Neural progenitor cell (in vitro differentiated cells): ENCODE measurements around the gene B3GNT2. TPM values are rescaled to one million over a fixed set of nuclear protein-coding genes. Genes with fewer than 3 reads are reported as not detected.

Source experiments
- DNase-seq: peaks from one replicate; pipeline ENCODE4 v3.0.0-alpha.2; 2016; ENCODE audit warnings: low spot score
- H2AFZ ChIP-seq: fragments of 200-600 bp; sonication (generic); replicated peaks from 2 replicates; pipeline ENCODE4 v1.6.1; 2016; ENCODE audit warnings: antibody characterized with exemption
- H3F3A ChIP-seq: fragments of 200-600 bp; sonication (generic); 2 replicates; pipeline ENCODE4 v1.6.1; 2016; ENCODE audit warnings: antibody characterized with exemption, low read depth
- H3K27ac ChIP-seq: fragments of 200-600 bp; sonication (generic); 2 replicates; pipeline ENCODE4 v1.5.1; 2016; ENCODE audit warnings: mild to moderate bottlenecking
- H3K27me3 ChIP-seq: fragments of 200-600 bp; sonication (generic); 2 replicates; pipeline ENCODE4 v1.6.1; 2016; ENCODE audit warnings: mild to moderate bottlenecking, moderate library complexity
- H3K36me3 ChIP-seq: fragments of 200-600 bp; sonication (generic); 2 replicates; pipeline ENCODE4 v1.5.1; 2016
- H3K4me1 ChIP-seq: fragments of 200-600 bp; sonication (generic); 2 replicates; pipeline ENCODE4 v1.6.1; 2016; ENCODE audit warnings: mixed run types
- H3K4me2 ChIP-seq: fragments of 200-600 bp; sonication (generic); 2 replicates; pipeline ENCODE4 v1.6.1; 2016
- H3K4me3 ChIP-seq: fragments of 200-600 bp; sonication (generic); 2 replicates; pipeline ENCODE4 v1.5.1; 2016
- H3K79me2 ChIP-seq: fragments of 200-600 bp; sonication (generic); 2 replicates; pipeline ENCODE4 v1.6.1; 2016; ENCODE audit warnings: low read depth
- H3K9ac ChIP-seq: fragments of 200-600 bp; sonication (generic); 2 replicates; pipeline ENCODE4 v1.6.1; 2016
- H3K9me3 ChIP-seq: fragments of 200-600 bp; sonication (generic); 2 replicates; pipeline ENCODE4 v1.5.1; 2016; ENCODE audit warnings: low read depth
- H4K20me1 ChIP-seq: fragments of 200-600 bp; sonication (generic); 2 replicates; pipeline ENCODE4 v1.6.1; 2016; ENCODE audit warnings: low read depth
- H3K27ac Mint-ChIP-seq: 3 replicates; pipeline ENCODE4 v1.8.0; 2021; ENCODE audit warnings: mixed read lengths
- H3K27me3 Mint-ChIP-seq: 2 replicates; pipeline ENCODE4 v1.8.0; 2022; ENCODE audit warnings: low read depth, mild to moderate bottlenecking, inconsistent platforms, moderate library complexity, mixed read lengths; ENCODE audit not compliant: insufficient read depth
- H3K36me3 Mint-ChIP-seq: 3 replicates; pipeline ENCODE4 v1.8.0; 2021; ENCODE audit warnings: mixed read lengths
- H3K4me1 Mint-ChIP-seq: 3 replicates; pipeline ENCODE4 v1.8.0; 2021; ENCODE audit warnings: mixed read lengths
- H3K4me3 Mint-ChIP-seq: 3 replicates; pipeline ENCODE4 v1.8.0; 2021; ENCODE audit warnings: mild to moderate bottlenecking, moderate library complexity, mixed read lengths
- H3K9me3 Mint-ChIP-seq: 3 replicates; pipeline ENCODE4 v1.8.0; 2020; ENCODE audit warnings: mixed read lengths
- CTCF ChIP-seq: fragments of 200-600 bp; sonication (generic); IDR thresholded peaks from 2 replicates; pipeline ENCODE4 v1.5.1; 2017; ENCODE audit warnings: antibody characterized with exemption, mild to moderate bottlenecking
- EZH2 ChIP-seq: fragments of 200-600 bp; sonication (generic); IDR thresholded peaks from 2 replicates; pipeline ENCODE4 v1.6.1; 2017; ENCODE audit warnings: antibody characterized with exemption, mild to moderate bottlenecking, moderate library complexity
- EZH2phosphoT487 ChIP-seq: fragments of 200-600 bp; sonication (generic); IDR thresholded peaks from 2 replicates; pipeline ENCODE4 v1.6.1; 2017; ENCODE audit warnings: antibody characterized with exemption
- total RNA-seq: library from RNA; depleted of rRNA; stranded (reverse); fragments of >200 nt; gene quantifications from 2 replicates; pipeline ENCODE4 v1.2.3, GENCODE V29; 2015; ENCODE audit warnings: low replicate concordance

Gene B3GNT2
- total RNA-seq, 1 donor from 2014 or later: 73.2 TPM

- Mint-ChIP-seq H3K9me3 (peaks cover 2% of the 10 kb centered on the region), H3K36me3 (no peaks in the 10 kb centered on the region), H3K27ac (no peak overlapping the region), H3K27me3 (no peaks in the 10 kb centered on the region), H3K4me1 (peaks cover 6% of the 10 kb centered on the region), H3K4me3 (no peak overlapping the region)
- Histone ChIP-seq H3K27me3 (no peaks in the 10 kb centered on the region), H3K27ac (no peak overlapping the region), H4K20me1 (no peaks in the 10 kb centered on the region), H3K4me2 (no peak overlapping the region), H3F3A (peaks cover 4% of the 10 kb centered on the region), H3K4me1 (peaks cover 9% of the 10 kb centered on the region), H2AFZ (no peak overlapping the region), H3K9ac (no peak overlapping the region), H3K36me3 (no peaks in the 10 kb centered on the region), H3K9me3 (no peaks in the 10 kb centered on the region), H3K79me2 (no peaks in the 10 kb centered on the region), H3K4me3 (no peak overlapping the region)
- DNase-seq: no peak
- TF ChIP-seq EZH2phosphoT487: no peak
- no peak for TF ChIP-seq EZH2
- no peak for TF ChIP-seq CTCF
Observed at GRCh38 chr2:62263076-62263715, 67.3 kb downstream of the B3GNT2 start.

GRCh38 chr2:62264186-62264585 lies 68.3 kb downstream of the B3GNT2 start:
- Mint-ChIP-seq H3K4me1 (peaks cover 6% of the 10 kb centered on the region), H3K27ac (no peak overlapping the region), H3K4me3 (no peak overlapping the region), H3K27me3 (no peaks in the 10 kb centered on the region), H3K9me3 (no peaks in the 10 kb centered on the region), H3K36me3 (no peaks in the 10 kb centered on the region)
- Histone ChIP-seq H3K9ac (no peak overlapping the region), H4K20me1 (no peaks in the 10 kb centered on the region), H3K36me3 (no peaks in the 10 kb centered on the region), H3K27me3 (no peaks in the 10 kb centered on the region), H3K4me1 (peaks cover 9% of the 10 kb centered on the region), H3K4me2 (no peak overlapping the region), H3K9me3 (no peaks in the 10 kb centered on the region), H3K4me3 (no peak overlapping the region), H3F3A (peaks cover 4% of the 10 kb centered on the region), H3K27ac (no peak overlapping the region), H3K79me2 (no peaks in the 10 kb centered on the region), H2AFZ (no peak overlapping the region)
- no peak for TF ChIP-seq CTCF
- DNase-seq: no peak

DNA sequence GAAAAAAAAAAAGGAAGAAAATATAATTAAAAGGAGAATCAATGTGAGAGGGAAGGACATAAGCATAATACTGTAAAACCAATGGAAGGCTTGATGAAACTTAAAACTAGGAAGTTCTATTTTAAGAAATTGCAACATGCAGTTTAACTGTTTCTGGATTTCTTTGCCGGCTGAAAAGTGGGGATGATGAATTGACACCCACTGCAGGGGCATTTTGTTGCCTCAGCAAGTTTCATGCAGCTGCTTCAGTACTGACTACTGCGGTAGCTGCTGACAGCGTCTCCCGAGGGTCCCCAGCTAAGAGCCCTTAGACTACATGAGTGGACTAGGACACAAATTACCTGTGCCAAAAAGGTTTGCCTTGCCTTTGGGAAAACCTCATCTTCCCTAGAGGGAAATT lies 69.2 kb downstream of the B3GNT2 start:
- no peak for DNase-seq
- Mint-ChIP-seq H3K4me3 (no peak overlapping the region), H3K27me3 (no peaks in the 10 kb centered on the region), H3K27ac (no peak overlapping the region), H3K36me3 (no peaks in the 10 kb centered on the region), H3K9me3 (no peaks in the 10 kb centered on the region), H3K4me1 (peaks cover 6% of the 10 kb centered on the region)
- Histone ChIP-seq H3F3A (peaks cover 4% of the 10 kb centered on the region), H3K4me3 (no peak overlapping the region), H3K4me1 (peaks cover 9% of the 10 kb centered on the region), H3K9me3 (no peaks in the 10 kb centered on the region), H3K4me2 (no peak overlapping the region), H2AFZ (no peak overlapping the region), H3K27me3 (no peaks in the 10 kb centered on the region), H4K20me1 (no peaks in the 10 kb centered on the region), H3K27ac (no peak overlapping the region), H3K36me3 (no peaks in the 10 kb centered on the region), H3K9ac (no peak overlapping the region), H3K79me2 (no peaks in the 10 kb centered on the region)
- TF ChIP-seq EZH2phosphoT487 (no peak), CTCF (no peak), EZH2 (no peak)
